Keratinocyte (primary cell): ENCODE data around the gene SERPINA5.

Experiments used
- EZH2 ChIP-seq: IDR thresholded peaks from one replicate; pipeline ENCODE4 v1.6.1; 2012; ENCODE audit warnings: inconsistent platforms, mild to moderate bottlenecking, low read length, moderate library complexity
- TF ChIP-seq, protein P1 (sequence below), 3 experiments: IDR thresholded peaks in 1 of 3; conservative IDR thresholded peaks in 1 of 3; optimal IDR thresholded peaks in 1 of 3; 2 replicates in 2 of 3; 3 replicates in 1 of 3; pipeline versions ENCODE3 to v1.5.1; 2011; ENCODE audit warnings: low read length in 3 of 3, mild to moderate bottlenecking in 3 of 3, moderate library complexity in 2 of 3, control low read depth in 1 of 3, inconsistent platforms in 1 of 3; ENCODE audit not compliant: insufficient read depth in 2 of 3; ENCODE audit errors: extremely low read depth in 1 of 3

GRCh38 chr14:94625353-94625635 is 44.1 kb downstream of the SERPINA5 start:
- TF ChIP-seq, protein P1, sequence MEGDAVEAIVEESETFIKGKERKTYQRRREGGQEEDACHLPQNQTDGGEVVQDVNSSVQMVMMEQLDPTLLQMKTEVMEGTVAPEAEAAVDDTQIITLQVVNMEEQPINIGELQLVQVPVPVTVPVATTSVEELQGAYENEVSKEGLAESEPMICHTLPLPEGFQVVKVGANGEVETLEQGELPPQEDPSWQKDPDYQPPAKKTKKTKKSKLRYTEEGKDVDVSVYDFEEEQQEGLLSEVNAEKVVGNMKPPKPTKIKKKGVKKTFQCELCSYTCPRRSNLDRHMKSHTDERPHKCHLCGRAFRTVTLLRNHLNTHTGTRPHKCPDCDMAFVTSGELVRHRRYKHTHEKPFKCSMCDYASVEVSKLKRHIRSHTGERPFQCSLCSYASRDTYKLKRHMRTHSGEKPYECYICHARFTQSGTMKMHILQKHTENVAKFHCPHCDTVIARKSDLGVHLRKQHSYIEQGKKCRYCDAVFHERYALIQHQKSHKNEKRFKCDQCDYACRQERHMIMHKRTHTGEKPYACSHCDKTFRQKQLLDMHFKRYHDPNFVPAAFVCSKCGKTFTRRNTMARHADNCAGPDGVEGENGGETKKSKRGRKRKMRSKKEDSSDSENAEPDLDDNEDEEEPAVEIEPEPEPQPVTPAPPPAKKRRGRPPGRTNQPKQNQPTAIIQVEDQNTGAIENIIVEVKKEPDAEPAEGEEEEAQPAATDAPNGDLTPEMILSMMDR (optimal IDR thresholded peaks at IDR 0.05 in 1 of 3, IDR thresholded peaks at IDR 0.05 in 1 of 3, conservative IDR thresholded peaks at IDR 0.05 in 1 of 3; ENCODE audit: extremely low read depth in 1 of 3, insufficient read depth in 2 of 3, low read length in 3 of 3), result no peak
- no peak for TF ChIP-seq EZH2
